ENCODE data around the gene PIK3CD.
"Not testable (repeated sequence)": the region's sequence is repeated elsewhere in the genome, so short reads cannot be mapped to it uniquely, and the experiment has no call there.

The PIK3CD gene

DNA sequence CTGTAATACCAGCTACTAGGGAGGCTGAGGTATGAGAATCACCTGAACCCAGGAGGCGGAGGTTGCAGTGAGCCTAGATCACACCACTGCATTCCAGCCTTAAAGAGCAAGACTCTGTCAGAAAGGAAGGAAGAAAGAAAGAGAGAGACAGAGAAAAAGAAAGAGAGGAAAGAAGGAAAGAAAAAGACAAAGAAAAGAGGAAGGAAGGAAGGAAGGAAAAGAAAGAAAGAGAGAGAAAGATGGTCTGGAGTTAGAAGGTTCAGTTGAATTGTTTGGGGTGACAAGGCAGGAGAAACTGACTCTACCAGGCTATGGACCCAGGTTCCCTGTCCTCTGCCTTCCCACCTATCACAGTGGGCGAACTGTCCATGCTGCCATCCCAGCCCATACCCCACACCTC, 27.4 kb upstream of the PIK3CD start:
- no peak for DNase-seq

DNA sequence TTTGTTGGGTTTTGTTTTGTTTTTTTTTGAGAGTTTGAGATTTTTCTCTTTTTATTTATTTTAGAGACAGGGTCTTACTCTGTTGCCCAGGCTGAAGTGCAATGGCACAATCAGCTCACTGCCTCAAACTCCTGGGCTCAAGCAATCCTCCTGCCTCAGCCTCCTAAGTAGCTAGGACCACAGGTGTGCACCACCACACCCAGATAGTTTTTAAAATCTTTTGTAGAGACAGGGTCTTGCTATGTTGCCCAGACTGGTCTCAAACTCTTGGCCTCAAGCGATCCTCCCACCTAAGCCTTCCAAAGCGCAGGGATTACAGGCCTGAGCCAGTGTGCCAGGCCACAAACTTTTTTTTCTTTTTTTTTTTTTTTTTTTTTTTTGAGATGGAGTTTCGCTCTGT, 26.5 kb upstream of the PIK3CD start:
- not testable (repeated sequence) for DNase-seq

DNA sequence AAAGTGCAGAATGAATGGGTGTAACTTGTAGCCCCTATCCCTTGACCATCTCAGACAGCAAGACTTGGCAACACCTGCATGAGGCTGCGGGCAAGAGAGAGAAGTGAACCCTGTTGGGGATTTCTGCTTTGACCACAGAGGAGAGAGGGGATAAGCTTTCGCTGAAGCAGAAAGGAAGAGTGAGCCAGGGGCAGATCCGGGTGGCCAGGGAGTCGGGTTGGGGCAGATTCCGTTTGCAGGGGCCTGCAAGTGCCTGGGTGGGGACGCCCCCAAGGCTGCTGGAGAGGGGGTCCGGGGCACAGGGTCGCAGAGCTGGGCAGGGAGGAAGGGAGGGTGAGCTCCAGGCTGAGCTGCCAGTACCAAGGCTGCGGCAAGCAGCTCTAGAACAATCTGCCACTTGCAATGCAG, 25.3 kb upstream of the PIK3CD start:
- DNase-seq = peak; percentile 40

- DNase-seq = no peak
Measured at GRCh38 chr1:9628541-9629444, 22.7 kb upstream of the PIK3CD start.

DNA sequence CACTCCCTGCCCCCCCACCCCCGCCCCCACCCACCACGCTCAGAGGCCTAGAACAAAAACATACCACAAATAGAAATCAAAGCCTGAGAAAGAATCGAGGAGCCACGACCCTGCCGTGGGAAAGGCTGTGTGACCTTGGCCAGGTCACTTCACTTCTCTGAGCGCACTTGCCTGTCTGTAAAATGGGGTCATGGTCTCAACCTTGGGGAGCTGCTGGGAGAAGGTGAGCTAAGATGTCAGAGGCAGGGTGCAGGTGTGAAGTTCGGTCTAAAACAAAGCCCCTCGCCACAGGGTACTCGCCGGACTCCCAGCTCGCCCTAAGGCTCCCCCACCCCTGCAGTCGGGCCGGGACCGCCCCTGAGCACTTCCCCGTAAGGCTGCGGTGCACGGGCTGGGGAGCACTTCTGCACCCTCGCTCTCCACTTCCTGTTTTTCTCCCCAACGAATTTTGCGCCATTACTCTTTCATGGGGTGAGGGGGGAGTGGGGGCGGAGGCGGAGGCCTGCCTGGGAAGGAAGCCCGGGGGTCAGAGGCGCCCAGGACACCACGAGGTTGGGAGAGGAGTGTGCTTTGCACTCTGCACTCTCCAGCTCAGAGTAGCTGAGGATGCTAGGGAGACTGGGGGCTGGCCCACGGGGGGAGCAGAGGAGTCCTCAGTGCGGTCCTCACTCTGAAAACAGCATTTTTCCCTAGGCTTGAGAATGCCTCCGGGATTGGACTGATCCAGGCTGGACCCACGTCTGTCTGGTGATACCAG, 21.9 kb upstream of the PIK3CD start:
- peak; percentile 77 for DNase-seq

DNA sequence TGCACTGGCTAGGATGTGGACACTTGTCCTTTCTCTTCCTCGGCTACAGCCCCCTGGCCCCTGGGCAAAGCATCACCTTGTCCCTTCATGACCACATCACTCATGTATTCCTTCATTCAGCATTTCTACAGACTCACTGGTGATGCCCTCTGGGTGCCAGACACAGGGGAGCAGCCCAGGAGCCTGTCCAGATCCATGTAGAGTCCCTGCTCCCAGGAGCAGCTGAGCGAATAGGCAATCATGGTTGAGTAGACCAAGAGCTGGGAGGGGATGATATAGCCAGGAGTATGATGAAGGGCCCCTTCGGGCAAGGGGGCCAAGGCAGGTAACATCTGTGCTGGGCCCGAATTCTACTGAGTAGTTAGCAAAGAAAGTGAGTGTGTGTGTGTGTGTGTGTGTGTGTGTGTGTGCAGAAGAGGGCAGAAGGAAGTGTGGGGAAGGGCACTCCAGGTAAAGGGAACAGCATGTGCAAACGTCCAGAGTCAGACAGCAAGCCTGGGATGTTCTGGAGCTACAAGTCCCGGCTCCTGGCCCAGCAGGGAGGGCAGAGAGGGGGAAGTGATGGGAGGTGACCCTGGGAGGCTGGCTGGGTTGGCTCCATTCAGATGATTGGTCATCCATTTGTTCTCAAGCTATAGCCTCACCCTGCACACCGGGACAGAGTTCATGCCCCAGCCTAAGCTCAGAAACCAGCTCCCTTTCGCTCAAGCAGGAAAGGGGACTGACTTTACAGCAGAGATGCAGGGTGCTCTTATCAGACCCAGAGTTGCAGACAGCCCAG, 21.0 kb upstream of the PIK3CD start:
- no peak for DNase-seq

GRCh38 chr1:9631613-9632012, 19.9 kb upstream of the PIK3CD start:
- DNase-seq = no peak

DNA sequence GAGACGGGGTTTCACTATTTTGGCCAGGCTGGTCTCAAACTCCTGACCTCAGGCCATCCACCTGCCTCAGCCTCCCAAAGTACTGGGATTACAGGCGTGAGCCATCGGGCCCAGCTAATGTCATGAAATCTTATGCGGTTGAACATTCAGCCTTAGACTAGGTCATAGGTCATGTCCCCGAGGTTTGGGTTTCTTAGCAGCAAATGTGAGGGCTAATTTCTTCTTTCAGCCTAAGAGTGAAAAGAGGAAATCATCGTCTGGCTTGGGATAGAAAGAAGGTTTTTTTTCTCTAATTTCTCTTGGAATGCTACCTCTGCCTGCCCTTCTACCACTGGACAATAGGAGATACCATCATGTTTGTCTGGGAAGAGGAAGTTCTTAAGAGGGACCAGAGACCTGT, 18.0 kb upstream of the PIK3CD start:
- DNase-seq = peak; percentile 54

DNA sequence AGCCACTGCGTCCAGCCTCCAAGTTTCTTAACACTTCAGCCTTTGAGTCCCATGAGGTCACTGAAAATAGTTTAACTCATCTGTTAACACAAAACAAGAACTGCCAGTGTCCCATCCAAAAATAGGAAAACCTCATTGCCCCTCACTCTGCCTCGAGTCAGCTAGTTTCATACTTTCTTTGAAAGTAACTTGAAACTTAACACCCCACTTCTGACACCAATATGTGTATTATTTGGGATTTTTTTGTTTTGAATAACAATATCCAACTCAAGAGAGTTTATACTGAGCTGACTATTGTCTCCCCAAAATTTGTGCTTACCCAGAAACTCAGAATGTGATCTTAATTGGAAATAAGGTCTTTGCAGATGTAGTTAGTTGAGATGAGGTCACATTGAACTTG, 16.9 kb upstream of the PIK3CD start:
- no peak for DNase-seq

DNA sequence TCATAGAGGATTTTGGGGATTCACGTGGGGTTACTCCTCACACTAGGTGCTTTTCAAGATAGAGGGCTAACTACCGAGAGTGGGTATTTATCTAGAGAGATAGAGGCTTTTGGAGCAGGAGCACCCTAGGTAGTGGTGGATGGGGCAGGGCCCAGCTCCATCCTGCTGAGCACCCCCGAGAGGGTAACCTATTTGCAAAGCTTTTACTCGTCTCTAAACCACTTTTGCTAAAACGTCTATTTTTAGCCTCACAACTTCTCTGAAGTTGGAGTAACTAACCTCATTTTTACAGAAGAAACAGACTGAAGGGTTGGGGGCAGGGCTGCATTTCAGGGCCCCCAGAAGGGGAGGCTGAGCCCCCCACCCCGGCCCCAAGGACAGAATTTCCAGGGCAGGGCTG, 12.3 kb upstream of the PIK3CD start:
- no peak for DNase-seq

DNA sequence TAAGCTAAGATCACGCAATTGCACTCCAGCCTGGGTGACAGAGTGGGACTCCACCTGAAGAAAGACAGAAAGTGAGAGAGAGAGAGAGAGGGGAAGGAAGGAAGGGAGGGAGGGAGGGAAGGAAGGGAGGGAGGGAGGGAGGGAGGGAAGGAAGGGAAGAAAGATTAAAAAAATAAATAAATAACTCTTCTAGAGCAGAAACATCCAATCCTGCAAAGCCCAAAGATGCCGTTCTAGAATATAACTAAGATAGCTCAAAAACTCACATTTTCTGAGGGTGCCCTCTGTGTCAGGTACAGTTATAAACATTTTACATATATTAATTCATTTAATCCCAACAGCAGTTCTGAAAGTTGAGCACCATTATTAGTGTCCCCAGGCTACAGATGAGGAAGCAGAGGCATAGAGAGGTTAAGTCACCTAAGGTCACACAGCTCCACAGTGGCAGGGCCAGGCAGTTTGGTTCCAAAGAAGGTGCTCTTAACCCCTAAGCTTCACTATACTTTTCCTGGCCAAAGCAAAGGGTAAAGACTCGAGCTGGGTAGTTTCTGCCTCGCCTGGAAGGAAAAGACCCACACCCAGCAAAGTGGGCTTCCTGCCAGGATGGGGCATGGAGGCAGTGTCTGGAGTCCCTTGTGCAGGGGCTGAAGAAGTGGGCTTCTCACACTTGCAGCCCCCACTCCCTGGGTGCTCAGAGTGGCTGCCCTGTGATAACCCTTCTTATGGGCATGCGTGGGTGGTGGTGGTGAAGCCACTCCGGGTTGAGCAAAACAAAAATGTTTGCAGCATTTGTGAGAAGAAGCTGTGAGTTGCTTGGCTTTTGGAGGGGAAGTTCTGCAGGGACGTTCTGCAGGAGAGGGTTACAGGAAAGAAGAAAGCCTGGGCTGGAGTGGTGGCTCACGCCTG, 7.9 kb upstream of the PIK3CD start:
- peak; percentile 93 for DNase-seq

DNA sequence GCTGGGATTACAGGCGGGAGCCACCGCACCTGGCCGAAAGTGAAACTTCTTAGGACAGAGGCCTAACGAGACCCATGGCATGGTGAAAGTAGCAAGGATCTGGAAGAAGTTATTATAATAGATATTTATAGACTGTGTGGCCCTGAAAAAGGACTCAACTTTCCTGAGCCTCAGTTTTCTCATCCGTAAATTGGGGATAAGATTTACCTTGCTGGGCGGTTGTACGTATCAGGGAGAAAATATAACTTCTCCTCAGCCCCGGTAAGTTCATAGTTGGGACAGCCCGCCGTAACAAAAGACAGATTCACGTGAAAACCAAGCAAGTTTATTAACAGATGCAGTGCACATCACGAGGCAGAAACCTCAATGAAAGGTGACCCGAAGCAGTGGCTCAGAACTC, 5.5 kb upstream of the PIK3CD start:
- DNase-seq = no peak

GRCh38 chr1:9648171-9648570, 3.4 kb upstream of the PIK3CD start:
- DNase-seq = no peak

GRCh38 chr1:9649769-9650168, 1.8 kb upstream of the PIK3CD start:
- DNase-seq = no peak

- no peak for DNase-seq
Measured at GRCh38 chr1:9651220-9651564, 339 bp upstream of the PIK3CD start.

GRCh38 chr1:9652379-9653209, 1.1 kb downstream of the PIK3CD start:
- DNase-seq = peak; percentile 88

GRCh38 chr1:9653210-9653490, 1.6 kb downstream of the PIK3CD start:
- DNase-seq = no peak

DNA sequence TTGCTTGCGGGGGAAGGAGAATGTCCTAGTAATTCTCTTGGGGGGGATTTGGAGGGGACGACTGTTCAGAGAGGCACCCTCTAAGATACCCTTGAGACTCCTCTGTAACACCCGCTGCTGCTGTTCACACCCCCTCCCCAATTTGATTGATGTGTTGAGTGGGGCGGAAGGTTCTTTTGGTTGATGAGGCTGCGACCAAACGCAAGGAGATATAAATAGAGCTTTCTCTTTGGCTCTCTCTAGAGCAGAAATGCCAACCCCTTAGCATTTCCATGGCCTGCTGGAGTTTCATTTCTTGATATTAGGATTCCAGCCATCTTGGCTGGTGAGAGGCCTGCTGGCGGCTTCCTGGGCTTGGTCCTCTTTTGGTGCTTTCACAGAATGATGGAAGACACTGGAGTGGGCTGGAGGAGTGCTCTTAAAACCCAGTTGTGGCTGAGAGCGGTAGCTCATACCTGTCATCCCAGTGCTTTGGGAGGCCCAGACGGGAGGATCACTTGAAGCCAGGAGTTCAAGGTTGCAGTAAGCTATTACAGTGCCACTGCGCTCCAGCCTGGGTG, 2.0 kb downstream of the PIK3CD start:
- DNase-seq = peak; percentile 62

- peak; percentile 89 for DNase-seq
Measured at GRCh38 chr1:9654051-9654833, 2.7 kb downstream of the PIK3CD start.
